T-helper 9 cell (primary cell): ENCODE results near the gene LMBR1L.

Experiments
- DNase-seq: peaks from one replicate; pipeline ENCODE4 v3.0.0-alpha.2; 2020

The LMBR1L gene

DNA sequence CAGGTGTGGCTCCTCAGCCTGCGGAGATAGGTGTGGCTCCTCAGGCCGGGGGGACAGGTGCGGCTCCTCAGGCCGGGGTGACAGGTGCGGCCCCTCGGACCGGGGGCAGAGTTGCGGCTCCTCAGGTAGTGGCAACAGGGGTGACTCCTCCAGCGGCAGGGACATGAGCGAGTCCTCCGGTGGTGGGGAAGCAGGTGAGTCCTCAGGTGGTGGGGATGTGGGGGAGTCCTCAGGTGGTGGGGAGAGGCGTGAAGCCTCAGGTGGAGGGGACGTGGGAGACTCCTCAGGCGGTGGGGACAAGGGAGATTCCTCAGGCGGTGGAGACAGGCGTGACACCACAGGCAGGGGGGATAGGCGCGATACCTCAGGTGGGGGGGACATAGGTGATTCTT, 59.3 kb downstream of the LMBR1L start:
- no peak for DNase-seq

- no peak for DNase-seq
These were observed 59.9 kb downstream of the LMBR1L start for GRCh38 chr12:49050507-49051372.

DNA sequence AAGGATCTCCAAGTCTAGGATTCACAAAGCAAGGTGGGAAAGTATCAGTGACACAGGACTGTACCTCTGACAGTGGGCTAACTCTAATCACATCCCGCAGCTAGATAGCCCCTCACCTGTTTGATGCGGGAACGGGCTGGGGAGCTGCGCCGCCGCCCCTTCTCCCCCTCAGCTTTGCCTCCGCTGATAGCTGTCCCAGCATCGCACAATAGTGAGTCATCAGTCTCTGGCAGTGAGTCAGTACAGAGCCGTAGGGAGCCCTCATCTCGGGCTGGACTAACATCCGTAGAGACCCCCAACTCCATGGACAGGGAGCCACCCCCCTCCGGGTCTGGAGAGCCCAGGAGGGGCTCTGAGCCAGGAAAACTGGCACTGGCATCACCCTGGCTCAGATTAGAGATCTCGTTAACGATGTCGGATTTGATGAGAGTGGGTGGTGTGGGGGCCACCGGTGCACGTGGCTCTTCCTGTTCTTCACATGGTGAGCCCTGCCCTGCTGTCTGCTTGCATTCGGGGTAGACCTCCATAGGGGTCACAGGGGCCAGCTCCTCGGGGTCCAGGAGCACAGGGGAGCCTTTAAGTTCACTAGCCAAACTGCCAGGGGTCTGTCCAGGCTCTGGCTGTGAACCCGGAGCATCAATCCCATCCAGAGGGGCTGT, 61.0 kb downstream of the LMBR1L start:
- no peak for DNase-seq

GRCh38 chr12:49048953-49049352, 61.7 kb downstream of the LMBR1L start:
- no peak for DNase-seq
